PC-9 (cell line): Measurements from ENCODE around the gene SLAMF8. TPM values are rescaled to one million over a fixed set of nuclear protein-coding genes. Genes with fewer than 3 reads are reported as not detected.

Experiments used
- BruUV-seq: library from RNA; stranded (reverse); fragments of 400-500 nt; replicated peaks from 2 replicates; lab custom pipeline; 2021; lab: Mats Ljungman, UMichigan
- CTCF ChIA-PET: fragments of 300-600 bp; sonication (Branson Sonifier 250); formaldehyde crosslinking; loops from one replicate; lab custom pipeline; 2022; ENCODE audit warnings: antibody characterized with exemption; lab: Charles Lee
- POLR2A ChIA-PET: fragments of 300-600 bp; sonication (Branson Sonifier 250); formaldehyde crosslinking; loops from one replicate; lab custom pipeline; 2022; ENCODE audit warnings: antibody characterized with exemption; ENCODE audit not compliant: unreplicated experiment; lab: Charles Lee
- DNase-seq, 2 experiments: peaks; one replicate each; pipeline versions ENCODE4 v3.0.0 to v3.0.0-alpha.2; 2015 to 2022; ENCODE audit warnings: mixed read lengths in 1 of 2
- H2AFZ ChIP-seq: fragments of 200-600 bp; sonication (generic); 2 replicates; pipeline ENCODE4 v1.8.1; 2017; ENCODE audit warnings: antibody characterized with exemption
- H3F3A ChIP-seq: fragments of 200-600 bp; sonication (generic); 2 replicates; pipeline ENCODE4 v1.8.1; 2017; ENCODE audit warnings: antibody characterized with exemption, mild to moderate bottlenecking, low read depth; ENCODE audit not compliant: insufficient read depth
- H3K27ac ChIP-seq: fragments of 200-600 bp; sonication (generic); 2 replicates; pipeline ENCODE4 v1.6.1; 2016; ENCODE audit warnings: mixed run types
- H3K27me3 ChIP-seq: fragments of 200-600 bp; sonication (generic); 2 replicates; pipeline ENCODE4 v1.6.1; 2016; ENCODE audit warnings: low read depth, mixed run types; ENCODE audit not compliant: insufficient read depth
- H3K36me3 ChIP-seq: fragments of 200-600 bp; sonication (generic); 2 replicates; pipeline ENCODE4 v1.6.1; 2016; ENCODE audit warnings: low read depth, mixed run types
- H3K4me1 ChIP-seq: fragments of 200-600 bp; sonication (generic); replicated peaks from 2 replicates; pipeline ENCODE4 v1.6.1; 2016; ENCODE audit warnings: mixed run types; ENCODE audit not compliant: insufficient read depth
- H3K4me2 ChIP-seq: fragments of 200-600 bp; sonication (generic); 2 replicates; pipeline ENCODE4 v1.6.1; 2017; ENCODE audit warnings: mixed run types
- H3K4me3 ChIP-seq: fragments of 200-600 bp; sonication (generic); 2 replicates; pipeline ENCODE4 v1.6.1; 2016; ENCODE audit warnings: mixed run types
- H3K79me2 ChIP-seq: fragments of 200-600 bp; sonication (generic); 2 replicates; pipeline ENCODE4 v1.6.1; 2017; ENCODE audit warnings: low read depth, mixed run types
- H3K9me2 ChIP-seq: fragments of 200-600 bp; sonication (generic); 2 replicates; pipeline ENCODE4 v1.8.1; 2017; ENCODE audit warnings: mild to moderate bottlenecking; ENCODE audit not compliant: insufficient read depth
- H3K9me3 ChIP-seq: fragments of 200-600 bp; sonication (generic); 2 replicates; pipeline ENCODE4 v1.8.1; 2016; ENCODE audit warnings: low read depth; ENCODE audit not compliant: insufficient read depth
- H4K20me1 ChIP-seq: fragments of 200-600 bp; sonication (generic); 2 replicates; pipeline ENCODE4 v1.8.1; 2017; ENCODE audit not compliant: insufficient read depth
- CTCF ChIP-seq: fragments of 200-600 bp; sonication (generic); conservative IDR thresholded peaks from 2 replicates; pipeline ENCODE4 v1.6.1; 2017; ENCODE audit warnings: mixed run types, antibody characterized with exemption, mild to moderate bottlenecking, moderate library complexity
- EZH2 ChIP-seq: fragments of 200-600 bp; sonication (generic); IDR thresholded peaks from 2 replicates; pipeline ENCODE4 v1.8.0; 2017; ENCODE audit warnings: antibody characterized with exemption, low read depth
- intact Hi-C: fragments of 100-400 bp; cut with micrococcal nuclease; formaldehyde crosslinking; loops from one replicate; pipeline ENCODE4 v1.10.0; 2022; ENCODE audit not compliant: unreplicated experiment
- total RNA-seq: library from RNA; stranded (reverse); gene quantifications from 2 replicates; pipeline ENCODE4 v1.2.3, GENCODE V29; 2021

SLAMF8 gene
- total RNA-seq, 1 experiment from 2014 or later, result not detected

- Histone ChIP-seq H2AFZ (no peak overlapping the region), H3K4me1 (peaks cover 10% of the 10 kb centered on the region), H4K20me1 (no peaks in the 10 kb centered on the region), H3K4me3 (no peak overlapping the region; the same call in 1 of the 2 replicates), H3K4me2 (peak overlapping the region; percentile 75), H3K9me2 (no peaks in the 10 kb centered on the region), H3K9me3 (no peaks in the 10 kb centered on the region), H3K36me3 (no peaks in the 10 kb centered on the region), H3K79me2 (no peaks in the 10 kb centered on the region), H3F3A (peaks cover 23% of the 10 kb centered on the region), H3K27ac (no peak overlapping the region), H3K27me3 (no peaks in the 10 kb centered on the region)
- no peak for TF ChIP-seq EZH2
- TF ChIP-seq CTCF, result no peak
- DNase-seq, result no peak
- intact Hi-C loops, result loop anchor here (2.0 kb wide), 2 partner anchors 25 to 75 kb away; partner anchors contain the start of gene DUSP23
- ChIA-PET POLR2A (no interaction called here), CTCF (interaction anchor here (0.6 to 0.8 kb wide), 3 partner anchors 13 to 1819 kb away, joined by 4 to 5 read pairs (median 4); no protein-coding TSS in a partner anchor)
- no TSS peak for BruUV-seq
Observed at GRCh38 chr1:159855709-159856108, 29.0 kb downstream of the SLAMF8 start.

- no peaks in the 10 kb centered on the region for H3K79me2 ChIP-seq
- H3F3A ChIP-seq, result peaks cover 23% of the 10 kb centered on the region
- H4K20me1 ChIP-seq, result no peaks in the 10 kb centered on the region
- ChIA-PET POLR2A (interaction anchor here (0.6 kb wide), 1 partner anchor 12 kb away, joined by 4 read pairs; no protein-coding TSS in a partner anchor), CTCF (no interaction called here)
- H2AFZ ChIP-seq, result no peak overlapping the region
- no peak for DNase-seq
- H3K9me3 ChIP-seq, result no peaks in the 10 kb centered on the region
- BruUV-seq, result no TSS peak
- H3K27me3 ChIP-seq, result no peaks in the 10 kb centered on the region
- TF ChIP-seq CTCF, result no peak
- TF ChIP-seq EZH2, result no peak
- H3K27ac ChIP-seq, result no peak overlapping the region
- H3K9me2 ChIP-seq, result no peaks in the 10 kb centered on the region
- no peaks in the 10 kb centered on the region for H3K36me3 ChIP-seq
- no peak overlapping the region for H3K4me2 ChIP-seq
- no peak overlapping the region for H3K4me3 ChIP-seq
- peaks cover 10% of the 10 kb centered on the region for H3K4me1 ChIP-seq
- intact Hi-C loops, result no loop called here
Observed at GRCh38 chr1:159856576-159856975, 29.9 kb downstream of the SLAMF8 start.

GRCh38 chr1:159857889-159858288, 31.2 kb downstream of the SLAMF8 start:
- no TSS peak for BruUV-seq
- Histone ChIP-seq H3K4me1 (peaks cover 10% of the 10 kb centered on the region), H3K4me2 (no peak overlapping the region), H3K36me3 (no peaks in the 10 kb centered on the region), H3K27me3 (no peaks in the 10 kb centered on the region), H3K9me3 (no peaks in the 10 kb centered on the region), H4K20me1 (no peaks in the 10 kb centered on the region), H3F3A (peaks cover 23% of the 10 kb centered on the region), H3K4me3 (no peak overlapping the region), H3K27ac (no peak overlapping the region), H2AFZ (no peak overlapping the region), H3K79me2 (no peaks in the 10 kb centered on the region), H3K9me2 (no peaks in the 10 kb centered on the region)
- intact Hi-C loops, result no loop called here
- ChIA-PET CTCF (no interaction called here), POLR2A (no interaction called here)
- DNase-seq, result no peak
- TF ChIP-seq CTCF, result no peak
- no peak for TF ChIP-seq EZH2
